Smooth muscle cell of trachea (primary cell): Measurements from ENCODE around the gene CAVIN1. TPM values are rescaled to one million over a fixed set of nuclear protein-coding genes. Genes with fewer than 3 reads are reported as not detected.

Source experiments
- total RNA-seq: library from RNA; depleted of rRNA; stranded (reverse); fragments of >200 nt; gene quantifications from 2 replicates; pipeline ENCODE4 v1.2.1, GENCODE V29; 2014

The CAVIN1 gene
- total RNA-seq = 586 and 703 TPM in 2 replicates

GRCh38 chr17:42422958-42423712, at the start of gene CAVIN1:
Gene CAVIN1, minus strand, starts transcription at chr17:42423256. Its CDS starts 159 bp downstream, at chr17:42423097.

GRCh38 chr17:42458497-42459255, 35.6 kb upstream of the CAVIN1 start, which contains the start of gene ATP6V0A1:
Gene ATP6V0A1, plus strand, starts transcription at chr17:42458878. Its CDS starts 2,017 bp downstream, at chr17:42460895.

GRCh38 chr17:42388381-42389134, 34.5 kb downstream of the CAVIN1 start, which contains the start of gene STAT3:
Gene STAT3, minus strand, starts transcription at chr17:42388442. Its CDS starts 39,926 bp downstream, at chr17:42348516.

Other genes starting within 250 kb of the CAVIN1 start
- under 0.01 TPM in 1 of 2 replicates, not detected in the other for gene KCNH4, start 242.1 kb downstream of the CAVIN1 start, total RNA-seq
- not detected in 2 replicates for gene HCRT, start 237.8 kb downstream of the CAVIN1 start, total RNA-seq
- gene GHDC, start 228.8 kb downstream of the CAVIN1 start, total RNA-seq = 16.1 and 30.3 TPM in 2 replicates
- gene STAT5B, start 146.9 kb downstream of the CAVIN1 start, total RNA-seq = 25.2 and 31.6 TPM in 2 replicates
- 23.0 and 67.6 TPM in 2 replicates for gene STAT5A, start 134.8 kb downstream of the CAVIN1 start, total RNA-seq
- gene STAT3, start 34.8 kb downstream of the CAVIN1 start, total RNA-seq = 87.0 and 146 TPM in 2 replicates
- 55.3 and 73.6 TPM in 2 replicates for gene ATP6V0A1, start 35.6 kb upstream of the CAVIN1 start, total RNA-seq
- 60.9 and 61.7 TPM in 2 replicates for gene NAGLU, start 113.0 kb upstream of the CAVIN1 start, total RNA-seq
- 1.5 and 1.8 TPM in 2 replicates for gene HSD17B1, start 129.7 kb upstream of the CAVIN1 start, total RNA-seq
- gene COASY, start 138.9 kb upstream of the CAVIN1 start, total RNA-seq = 18.5 and 25.1 TPM in 2 replicates
- gene MLX, start 143.8 kb upstream of the CAVIN1 start, total RNA-seq = 32.9 and 36.7 TPM in 2 replicates
- gene PSMC3IP, start 154.5 kb upstream of the CAVIN1 start, total RNA-seq = 3.1 and 5.5 TPM in 2 replicates
- gene RETREG3, start 186.1 kb upstream of the CAVIN1 start, total RNA-seq = 50.0 and 76.7 TPM in 2 replicates
- 28.5 and 31.8 TPM in 2 replicates for gene TUBG1, start 186.4 kb upstream of the CAVIN1 start, total RNA-seq
- gene TUBG2, start 236.0 kb upstream of the CAVIN1 start, total RNA-seq = 12.2 and 12.7 TPM in 2 replicates